ENCODE results near the gene MIOX. TPM values are rescaled to one million over a fixed set of nuclear protein-coding genes. Genes with fewer than 3 reads are reported as not detected.

The MIOX gene
- total RNA-seq, 2 experiments from 2014 or later = 0.48 to 0.60 TPM

DNA sequence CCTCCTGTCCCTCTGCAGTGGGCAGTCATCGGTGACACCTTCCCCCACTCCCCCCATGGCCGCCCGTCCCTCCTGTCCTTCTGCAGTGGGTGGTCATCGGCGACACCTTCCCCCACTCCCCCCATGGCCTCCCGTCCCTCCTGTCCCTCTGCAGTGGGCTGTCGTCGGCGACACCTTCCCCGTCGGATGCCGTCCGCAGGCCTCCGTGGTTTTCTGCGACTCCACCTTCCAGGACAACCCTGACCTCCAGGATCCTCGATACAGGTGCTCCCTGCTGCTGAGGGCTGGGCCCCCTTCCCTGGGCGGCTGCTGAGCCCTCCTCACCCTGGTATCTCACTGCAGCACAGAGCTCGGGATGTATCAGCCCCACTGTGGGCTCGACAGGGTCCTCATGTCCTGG, 2.2 kb downstream of the MIOX start:
- H3K4me1 Mint-ChIP-seq = peaks cover 9% of the 10 kb centered on the region
- CTCF ChIA-PET = no interaction called here
- POLR2A ChIA-PET = no interaction called here
- H3K9me3 Mint-ChIP-seq = no peaks in the 10 kb centered on the region
- DNase-seq = no peak
- H3K36me3 Mint-ChIP-seq (ENCODE audit: low read depth) = no peaks in the 10 kb centered on the region
- no peak overlapping the region for H3K27ac Mint-ChIP-seq
- H3K27me3 Mint-ChIP-seq = peaks cover 1% of the 10 kb centered on the region
- H3K4me3 Mint-ChIP-seq = no peak overlapping the region

DNA sequence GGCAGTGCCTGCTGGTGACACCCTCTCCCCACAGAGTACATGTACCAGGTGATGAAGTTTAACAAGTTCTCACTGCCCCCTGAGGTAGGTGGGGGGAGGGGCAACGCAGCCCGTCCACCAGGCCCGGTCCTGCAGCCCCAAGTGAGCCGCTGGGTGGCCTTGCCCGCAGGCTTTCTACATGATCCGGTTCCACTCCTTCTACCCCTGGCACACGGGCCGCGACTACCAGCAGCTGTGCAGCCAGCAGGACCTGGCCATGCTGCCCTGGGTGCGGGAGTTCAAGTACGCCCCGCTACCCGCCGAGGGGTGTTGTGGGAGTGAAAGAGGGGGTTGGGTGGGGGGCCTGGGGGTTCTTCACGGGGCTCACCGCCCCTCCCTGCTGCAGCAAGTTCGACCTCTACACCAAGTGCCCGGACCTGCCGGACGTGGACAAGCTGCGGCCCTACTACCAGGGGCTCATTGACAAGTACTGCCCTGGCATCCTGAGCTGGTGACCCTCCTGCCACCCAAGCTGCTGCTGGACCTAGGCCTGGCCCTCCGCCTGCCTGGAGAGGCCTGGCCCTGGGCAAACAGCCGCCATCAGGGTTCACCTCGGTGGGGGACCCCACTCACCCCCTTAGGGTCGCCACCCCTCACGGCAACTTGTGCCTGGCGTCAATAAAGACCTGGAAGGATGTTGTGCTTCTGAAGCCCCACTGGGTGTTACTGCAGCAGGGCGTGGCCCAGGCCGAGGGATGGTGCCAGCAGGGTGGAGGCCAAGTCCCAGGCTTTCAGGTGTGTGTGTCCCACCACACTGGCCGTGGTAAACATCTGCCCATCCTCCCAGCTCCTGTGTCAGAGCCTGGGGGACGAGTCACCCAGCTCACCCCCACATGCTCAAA, 2.9 kb downstream of the MIOX start:
- DNase-seq = no peak
- no peaks in the 10 kb centered on the region for H3K9me3 Mint-ChIP-seq
- peaks cover 9% of the 10 kb centered on the region for H3K4me1 Mint-ChIP-seq
- CTCF ChIA-PET = no interaction called here
- no peak overlapping the region for H3K4me3 Mint-ChIP-seq
- POLR2A ChIA-PET = no interaction called here
- no peaks in the 10 kb centered on the region for H3K36me3 Mint-ChIP-seq (ENCODE audit: low read depth)
- H3K27ac Mint-ChIP-seq = no peak overlapping the region
- peaks cover 1% of the 10 kb centered on the region for H3K27me3 Mint-ChIP-seq

DNA sequence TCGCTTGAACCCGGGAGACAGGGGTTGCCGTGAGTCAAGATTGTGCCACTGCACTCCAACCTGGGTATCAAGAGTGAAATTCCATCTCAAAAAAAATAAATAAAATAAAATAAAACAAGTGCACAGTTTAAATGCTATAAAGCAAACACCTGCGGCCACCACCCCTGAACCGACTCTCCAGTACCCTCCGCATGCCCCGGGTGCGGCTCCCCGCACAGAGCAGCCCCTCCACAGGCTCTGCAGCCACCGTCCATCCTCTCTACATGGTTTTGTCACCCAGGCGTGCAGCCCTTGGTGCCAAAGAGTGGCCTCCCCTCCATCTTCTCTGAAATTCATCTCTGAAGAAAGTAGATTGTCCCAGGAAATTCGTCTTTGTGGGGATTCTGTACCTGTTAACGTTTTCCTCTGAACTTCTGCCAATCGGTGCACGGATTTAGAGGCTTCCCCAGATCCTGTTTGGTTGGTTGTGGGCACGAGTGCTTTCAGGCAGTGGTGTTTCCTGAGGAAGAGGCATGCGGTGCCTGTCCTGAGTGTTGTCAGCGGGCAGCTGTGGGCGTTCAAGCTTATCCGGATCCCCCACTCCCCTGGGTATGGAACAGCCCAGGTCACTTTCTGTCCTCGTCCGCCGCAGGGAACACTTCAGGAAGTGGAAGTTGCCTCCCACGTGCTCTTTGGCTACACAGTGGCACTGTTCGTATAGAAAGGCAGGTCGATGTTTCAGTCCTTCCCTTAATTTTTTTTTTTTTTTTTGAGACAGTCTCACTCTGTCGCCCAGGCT, 4.1 kb downstream of the MIOX start:
- Mint-ChIP-seq H3K9me3 (no peaks in the 10 kb centered on the region), H3K4me1 (peaks cover 9% of the 10 kb centered on the region), H3K36me3 (ENCODE audit: low read depth) (no peaks in the 10 kb centered on the region), H3K4me3 (no peak overlapping the region), H3K27me3 (peaks cover 1% of the 10 kb centered on the region), H3K27ac (no peak overlapping the region)
- ChIA-PET POLR2A (interaction anchor here (1.0 to 1.1 kb wide), 3 partner anchors 8 to 21 kb away, joined by 3 to 4 read pairs (median 3); partner anchors contain the start of gene LMF2), CTCF (interaction anchor here (1.2 kb wide), 1 partner anchor 35 kb away, joined by 4 read pairs; the partner anchor contains the start of gene SCO2)
- no peak for DNase-seq

DNA sequence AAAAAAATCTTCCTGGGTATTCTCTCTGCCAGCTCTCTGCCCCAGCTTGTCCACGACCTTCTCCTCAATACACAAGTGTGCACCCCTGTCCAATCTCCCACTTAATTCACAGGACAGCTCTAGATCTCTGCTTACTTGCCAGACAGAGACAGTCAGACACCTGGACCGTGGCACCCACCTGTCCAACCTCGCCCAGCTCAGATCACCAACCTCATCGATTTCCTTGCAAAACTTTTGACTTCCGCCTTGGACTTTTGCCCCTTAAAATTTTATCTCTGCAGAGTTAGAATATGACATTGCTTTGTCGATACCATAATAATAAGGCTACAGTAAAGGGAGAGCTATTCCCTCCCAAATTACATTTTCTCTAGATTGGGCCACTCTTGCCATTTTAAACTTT, 10.4 kb downstream of the MIOX start:
- Mint-ChIP-seq H3K4me1 (peaks cover 2% of the 10 kb centered on the region), H3K9me3 (no peaks in the 10 kb centered on the region), H3K36me3 (ENCODE audit: low read depth) (peaks cover 1% of the 10 kb centered on the region), H3K4me3 (no peak overlapping the region), H3K27me3 (no peaks in the 10 kb centered on the region), H3K27ac (no peak overlapping the region)
- CTCF ChIA-PET = interaction anchor here (0.8 to 3.0 kb wide), 17 partner anchors 9 to 259 kb away, joined by 3 to 13 read pairs (median 5); partner anchors contain the start of genes SCO2 and SYCE3
- DNase-seq = no peak
- POLR2A ChIA-PET = interaction anchor here (1.2 to 3.6 kb wide), 4 partner anchors 11 to 41 kb away, joined by 4 to 21 read pairs (median 6); partner anchors contain the start of genes LMF2 and NCAPH2

DNA sequence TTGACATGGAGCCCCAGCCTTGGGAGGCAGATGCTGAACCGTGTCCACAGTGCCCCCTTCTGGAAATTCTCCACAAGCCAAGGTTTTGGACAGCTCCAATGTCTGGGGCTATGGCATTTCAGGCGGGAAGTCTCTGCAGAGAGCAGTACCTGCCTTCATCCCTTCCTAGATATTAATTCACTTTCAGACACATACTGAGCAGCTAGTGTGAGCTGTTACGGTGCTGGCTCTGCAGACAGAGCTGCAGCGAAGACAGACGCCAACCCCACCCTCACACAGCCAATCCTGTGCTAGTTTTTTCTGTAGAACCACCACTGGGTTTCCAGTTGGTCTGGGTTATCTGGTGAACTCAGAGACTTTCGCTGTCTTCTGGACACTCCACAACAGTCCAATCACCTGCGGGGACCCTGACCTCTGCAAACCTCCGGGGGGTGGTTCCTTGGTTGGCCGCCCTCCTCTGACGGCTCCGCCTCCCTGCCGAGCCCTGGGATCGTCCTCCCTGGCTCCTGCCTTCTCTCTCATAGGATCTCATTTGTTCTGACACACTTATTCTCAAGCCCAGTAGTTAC, 11.7 kb downstream of the MIOX start:
- H3K27me3 Mint-ChIP-seq = no peaks in the 10 kb centered on the region
- H3K9me3 Mint-ChIP-seq = no peaks in the 10 kb centered on the region
- POLR2A ChIA-PET = interaction anchor here (0.6 to 3.6 kb wide), 12 partner anchors 8 to 247 kb away, joined by 3 to 21 read pairs (median 4); partner anchors contain the start of genes HDAC10, LMF2 and NCAPH2
- CTCF ChIA-PET = interaction anchor here (0.9 to 3.0 kb wide), 21 partner anchors 8 to 308 kb away, joined by 3 to 13 read pairs (median 4); partner anchors contain the start of genes LMF2, NCAPH2, SCO2 and SYCE3
- H3K36me3 Mint-ChIP-seq (ENCODE audit: low read depth) = peaks cover 2% of the 10 kb centered on the region
- peak; percentile 78 for DNase-seq
- H3K27ac Mint-ChIP-seq = no peak overlapping the region
- no peak overlapping the region for H3K4me3 Mint-ChIP-seq
- peaks cover 2% of the 10 kb centered on the region for H3K4me1 Mint-ChIP-seq

- CTCF ChIA-PET = interaction anchor here (1.2 kb wide), 2 partner anchors 8 to 25 kb away, joined by 3 to 4 read pairs; partner anchors contain the start of gene SCO2
Measured at GRCh38 chr22:50500452-50500851, 13.8 kb downstream of the MIOX start.

DNA sequence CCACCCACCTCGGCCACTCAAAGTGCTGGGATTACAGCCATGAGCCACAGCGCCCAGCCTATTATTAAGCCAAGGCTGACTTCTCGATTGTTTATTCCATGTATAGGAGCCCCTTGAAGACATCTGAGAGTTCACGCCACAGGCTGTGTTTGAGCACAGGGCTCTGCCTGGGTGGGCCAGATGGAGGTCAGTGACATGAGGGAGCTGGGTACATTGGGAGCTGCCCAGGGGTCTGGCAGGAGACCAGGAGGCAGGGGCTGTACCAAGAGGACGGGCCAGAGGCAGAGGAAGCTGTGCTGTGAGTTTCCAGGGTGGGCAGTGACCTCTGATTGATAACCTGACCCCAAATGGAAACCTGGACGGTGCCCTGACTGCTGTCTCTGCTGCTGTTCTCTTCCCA, 15.4 kb downstream of the MIOX start:
- H3K27me3 Mint-ChIP-seq = no peaks in the 10 kb centered on the region
- CTCF ChIA-PET = interaction anchor here (0.5 to 1.4 kb wide), 2 partner anchors 23 to 119 kb away, joined by 3 to 5 read pairs; partner anchors contain the start of gene SCO2

More at GRCh38 chr22:50500452-50500851, 13.8 kb downstream of the MIOX start:
- no peak for DNase-seq
- POLR2A ChIA-PET = interaction anchor here (0.7 to 1.9 kb wide), 2 partner anchors 15 to 25 kb away, joined by 3 to 9 read pairs; partner anchors contain the start of gene SCO2
- Mint-ChIP-seq H3K27me3 (no peaks in the 10 kb centered on the region), H3K36me3 (ENCODE audit: low read depth) (peaks cover 7% of the 10 kb centered on the region), H3K4me3 (no peak overlapping the region), H3K4me1 (peaks cover 2% of the 10 kb centered on the region), H3K27ac (no peak overlapping the region), H3K9me3 (no peaks in the 10 kb centered on the region)

DNA sequence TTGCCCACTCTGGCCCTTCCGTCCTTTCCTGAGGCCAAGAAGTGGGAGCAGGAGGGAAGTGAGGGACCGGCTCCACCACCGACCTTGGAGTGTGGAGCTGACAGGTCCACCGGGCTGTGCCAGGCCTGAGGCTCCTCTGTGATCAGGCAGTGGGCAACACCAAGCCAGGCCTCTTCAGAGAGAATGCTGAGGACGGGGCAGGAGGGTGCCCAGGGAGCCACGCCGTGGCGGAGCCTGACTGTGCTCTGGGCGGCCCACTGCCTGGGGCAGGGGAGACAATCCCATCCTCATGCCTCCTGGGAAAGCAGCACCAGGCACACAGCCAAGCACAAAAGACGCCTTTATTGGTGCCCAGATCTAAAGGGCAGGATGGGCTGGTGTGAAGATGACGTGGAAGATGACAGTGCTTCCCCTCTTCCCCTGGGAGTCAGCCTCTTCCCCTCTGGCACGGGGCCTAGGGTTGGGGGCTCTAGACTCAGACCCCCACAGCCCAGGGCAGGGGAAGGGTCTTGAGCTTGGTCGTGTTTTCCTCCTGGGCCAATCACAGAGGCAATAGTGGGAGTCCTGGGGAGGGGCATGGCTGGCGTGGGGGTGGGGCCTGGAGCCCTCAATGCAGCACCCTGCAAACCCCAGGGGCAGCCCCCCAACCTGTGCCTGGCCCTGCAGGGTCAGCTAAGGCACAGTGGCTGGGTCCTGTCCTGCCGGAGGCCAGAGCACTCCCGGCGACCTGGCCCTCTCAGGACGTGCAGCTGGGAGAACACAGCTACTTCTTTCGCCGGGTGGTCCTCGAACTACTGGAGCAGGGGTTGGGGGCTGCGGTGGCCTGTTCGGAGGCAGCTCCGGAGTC, 16.2 kb downstream of the MIOX start:
- DNase-seq = no peak
- H3K4me1 Mint-ChIP-seq = peaks cover 10% of the 10 kb centered on the region
- CTCF ChIA-PET = interaction anchor here (0.5 to 1.3 kb wide), 2 partner anchors 23 to 33 kb away, joined by 3 to 5 read pairs; partner anchors contain the start of gene SCO2
- H3K27ac Mint-ChIP-seq = no peak overlapping the region
- H3K27me3 Mint-ChIP-seq = no peaks in the 10 kb centered on the region
- POLR2A ChIA-PET = interaction anchor here (0.8 to 3.2 kb wide), 5 partner anchors 23 to 119 kb away, joined by 3 to 17 read pairs (median 4); partner anchors contain the start of gene SCO2
- peaks cover 13% of the 10 kb centered on the region for H3K36me3 Mint-ChIP-seq (ENCODE audit: low read depth)
- no peaks in the 10 kb centered on the region for H3K9me3 Mint-ChIP-seq
- no peak overlapping the region for H3K4me3 Mint-ChIP-seq

More for the DNA sequence above, 15.4 kb downstream of the MIOX start:
- peaks cover 8% of the 10 kb centered on the region for H3K4me1 Mint-ChIP-seq
- no peak overlapping the region for H3K4me3 Mint-ChIP-seq
- no peaks in the 10 kb centered on the region for H3K9me3 Mint-ChIP-seq
- POLR2A ChIA-PET = interaction anchor here (0.8 to 3.2 kb wide), 4 partner anchors 24 to 37 kb away, joined by 3 to 17 read pairs (median 4); partner anchors contain the start of gene SCO2
- no peak overlapping the region for H3K27ac Mint-ChIP-seq
- DNase-seq = no peak
- peaks cover 9% of the 10 kb centered on the region for H3K36me3 Mint-ChIP-seq (ENCODE audit: low read depth)

- H3K27ac Mint-ChIP-seq = no peak overlapping the region
- no peaks in the 10 kb centered on the region for H3K27me3 Mint-ChIP-seq
- no peak for DNase-seq
- peaks cover 12% of the 10 kb centered on the region for H3K4me1 Mint-ChIP-seq
- H3K9me3 Mint-ChIP-seq = no peaks in the 10 kb centered on the region
- H3K36me3 Mint-ChIP-seq (ENCODE audit: low read depth) = peaks cover 15% of the 10 kb centered on the region
- ChIA-PET CTCF (interaction anchor here (1.3 kb wide), 1 partner anchor 33 kb away, joined by 5 read pairs; no protein-coding TSS in a partner anchor), POLR2A (interaction anchor here (1.2 to 3.2 kb wide), 2 partner anchors 22 to 118 kb away, joined by 4 to 17 read pairs; partner anchors contain the start of gene SCO2)
- no peak overlapping the region for H3K4me3 Mint-ChIP-seq
Measured at GRCh38 chr22:50503475-50504145, 17.0 kb downstream of the MIOX start.

- no peak overlapping the region for H3K27ac Mint-ChIP-seq
- H3K4me1 Mint-ChIP-seq = peaks cover 20% of the 10 kb centered on the region
- no peak overlapping the region for H3K4me3 Mint-ChIP-seq
- ChIA-PET CTCF (interaction anchor here (1.3 kb wide), 1 partner anchor 34 kb away, joined by 5 read pairs; no protein-coding TSS in a partner anchor), POLR2A (interaction anchor here (3.2 kb wide), 1 partner anchor 21 kb away, joined by 17 read pairs; the partner anchor contains the start of gene SCO2)
- H3K9me3 Mint-ChIP-seq = no peaks in the 10 kb centered on the region
- peaks cover 21% of the 10 kb centered on the region for H3K36me3 Mint-ChIP-seq (ENCODE audit: low read depth)
- no peak for DNase-seq
- H3K27me3 Mint-ChIP-seq = no peaks in the 10 kb centered on the region
Measured at GRCh38 chr22:50504369-50505211, 17.9 kb downstream of the MIOX start.
